Endothelial cell of umbilical vein (primary cell): ENCODE measurements around the gene FAM171A2.

Source experiments
- EZH2 ChIP-seq: IDR thresholded peaks from 2 replicates; pipeline ENCODE4 v1.6.1; 2012; ENCODE audit warnings: borderline replicate concordance, low read depth, mild to moderate bottlenecking, moderate library complexity, low read length, inconsistent platforms; ENCODE audit not compliant: severe bottlenecking
- GATA2 ChIP-seq: IDR thresholded peaks from 2 replicates; pipeline ENCODE4 v1.7.0; 2011; ENCODE audit warnings: low read depth, mild to moderate bottlenecking, moderate library complexity, mixed read lengths, low read length; ENCODE audit not compliant: insufficient read length, insufficient read depth
- TF ChIP-seq, protein P1 (sequence below), 2 donors: IDR thresholded peaks; 1 replicate in 1 of 2; 2 replicates in 1 of 2; pipeline ENCODE4 v1.5.1; 2011; ENCODE audit warnings: low read length in 2 of 2, mild to moderate bottlenecking in 2 of 2, moderate library complexity in 2 of 2, control low read depth in 1 of 2, inconsistent platforms in 1 of 2, low read depth in 1 of 2; ENCODE audit not compliant: insufficient read depth in 1 of 2; ENCODE audit errors: extremely low read depth in 1 of 2

GRCh38 chr17:44362949-44363612, 572 bp downstream of the FAM171A2 start:
- TF ChIP-seq, protein P1, sequence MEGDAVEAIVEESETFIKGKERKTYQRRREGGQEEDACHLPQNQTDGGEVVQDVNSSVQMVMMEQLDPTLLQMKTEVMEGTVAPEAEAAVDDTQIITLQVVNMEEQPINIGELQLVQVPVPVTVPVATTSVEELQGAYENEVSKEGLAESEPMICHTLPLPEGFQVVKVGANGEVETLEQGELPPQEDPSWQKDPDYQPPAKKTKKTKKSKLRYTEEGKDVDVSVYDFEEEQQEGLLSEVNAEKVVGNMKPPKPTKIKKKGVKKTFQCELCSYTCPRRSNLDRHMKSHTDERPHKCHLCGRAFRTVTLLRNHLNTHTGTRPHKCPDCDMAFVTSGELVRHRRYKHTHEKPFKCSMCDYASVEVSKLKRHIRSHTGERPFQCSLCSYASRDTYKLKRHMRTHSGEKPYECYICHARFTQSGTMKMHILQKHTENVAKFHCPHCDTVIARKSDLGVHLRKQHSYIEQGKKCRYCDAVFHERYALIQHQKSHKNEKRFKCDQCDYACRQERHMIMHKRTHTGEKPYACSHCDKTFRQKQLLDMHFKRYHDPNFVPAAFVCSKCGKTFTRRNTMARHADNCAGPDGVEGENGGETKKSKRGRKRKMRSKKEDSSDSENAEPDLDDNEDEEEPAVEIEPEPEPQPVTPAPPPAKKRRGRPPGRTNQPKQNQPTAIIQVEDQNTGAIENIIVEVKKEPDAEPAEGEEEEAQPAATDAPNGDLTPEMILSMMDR (IDR thresholded peaks at IDR 0.05; ENCODE audit: extremely low read depth in 1 of 2, insufficient read depth in 1 of 2, low read depth in 1 of 2, low read length in 2 of 2): no peak
- TF ChIP-seq EZH2 (no peak), GATA2 (no peak)
